Heart right ventricle (tissue), 16 donors: ENCODE data around the gene FTSJ1. TPM values are rescaled to one million over a fixed set of nuclear protein-coding genes. Genes with fewer than 3 reads are reported as not detected.
A peak's percentile ranks its signal among the peaks of the same experiment; 100 is the strongest.

Experiments used
- ATAC-seq, 8 donors: fragments of 200-7000 bp; cut with Tn5 transposase; one replicate each; pipeline ENCODE4 v1.9.1; 2020; ENCODE audit warnings: mild to moderate bottlenecking in 8 of 8, moderate library complexity in 8 of 8, moderate number of reproducible peaks in 1 of 8
- DNase-seq, 2 donors: peaks; one replicate each; pipeline ENCODE4 v3.0.0-alpha.2; 2020
- H3K27ac ChIP-seq, 10 donors: fragments of 200-600 bp; sonication (generic) in 2 of 10; one replicate each; pipeline versions ENCODE4 v1.5.0 to v1.8.0; 2020 to 2022; ENCODE audit warnings: mild to moderate bottlenecking in 3 of 10
- H3K27me3 ChIP-seq, 7 donors: fragments of 200-600 bp; one replicate each; pipeline ENCODE4 v1.8.0; 2021 to 2022; ENCODE audit warnings: mild to moderate bottlenecking in 2 of 7
- H3K36me3 ChIP-seq, 9 donors: fragments of 200-600 bp; sonication (generic) in 1 of 9; one replicate each; pipeline versions ENCODE4 v1.5.0 to v1.8.0; 2020 to 2022; ENCODE audit warnings: mild to moderate bottlenecking in 2 of 9
- H3K4me1 ChIP-seq, 9 donors: fragments of 200-600 bp; sonication (generic) in 1 of 9; one replicate each; pipeline versions ENCODE4 v1.5.0 to v1.8.0; 2020 to 2022; ENCODE audit warnings: mild to moderate bottlenecking in 4 of 9
- H3K4me3 ChIP-seq, 10 donors: fragments of 200-600 bp; sonication (generic) in 2 of 10; one replicate each; pipeline versions ENCODE4 v1.5.0 to v1.8.0; 2020 to 2022; ENCODE audit warnings: mild to moderate bottlenecking in 7 of 10, moderate library complexity in 2 of 10
- H3K9me3 ChIP-seq, 11 donors: fragments of 200-600 bp in 10 of 11; sonication (generic) in 2 of 11; one replicate each; pipeline versions ENCODE4 v1.5.0 to v1.8.0; 2013 to 2022; ENCODE audit warnings: mild to moderate bottlenecking in 2 of 11, control low read depth in 1 of 11, moderate library complexity in 1 of 11
- WGBS, 2 donors: extraction: QIAGEN DNeasy Blood & Tissue Kit; methylation state at CpG; one replicate each; pipeline ENCODE4 v1.1.7; 2013; ENCODE audit warnings: inconsistent platforms in 1 of 2; 5-methylcytosine and 5-hydroxymethylcytosine counted together
- intact Hi-C, 10 donors: fragments of 100-400 bp; cut with DNase I; formaldehyde crosslinking; loops; one replicate each; pipeline versions ENCODE4 v1.11.1 to v1.14.2; 2022
- polyA plus RNA-seq, 2 donors: library from polyadenylated mRNA; stranded (reverse); fragments of 200-250 nt; gene quantifications; one replicate each; pipeline ENCODE4 v1.2.3, GENCODE V29; 2013
- total RNA-seq, 10 donors: library from RNA; stranded (reverse); fragmentation: NEBNext Ultra II Directional in 3 of 10; extraction: Animal tissue kit (Norgen Biotek cat#: 25700) in 3 of 10; gene quantifications; one replicate each; pipeline versions ENCODE4 v1.2.1 to v1.2.4, GENCODE V29; 2021 to 2023
- TF ChIP-seq, protein P1 (sequence below), 9 donors: fragments of 200-600 bp; sonication (generic) in 2 of 9; IDR thresholded peaks; one replicate each; pipeline versions ENCODE4 v1.5.0 to v1.8.0; 2021 to 2022; ENCODE audit warnings: antibody characterized with exemption in 9 of 9, mild to moderate bottlenecking in 5 of 9, moderate library complexity in 1 of 9
- donor health status: Arrhythmogenic right ventricular cardiomyopathy.
- donor health status: ischemic (EF 13 %, LVEDD 7.1; RV severe dilation, severe dysfunction).
- donor health status: healthy with polysubstance abuse.
- donor health status: DM: no; HTN: yes; CAD: no.
- donor health status: DM: no; HTN: no; CAD: no.
- donor health status: ischemic (EF 25% LVEDD 6.9; RV normal size, moderate dysfunction).
- donor health status: ischemic (EF 25% LVEDD 5.7; RV mildly dilated, moderate dysfunction).
- donor health status: healthy.
- donor health status: DM: yes; HTN: yes; CAD: no.
- donor health status: Ischemic cardiomyopathy.
- donor health status: ischemic (EF 35%, LVEDD 5.7; RV mildly dilated, moderate dysfunction).
- donor health status: nonischemic (EF 11% LVEDD 7.7; RV severe dilation, severe dysfunction).
- donor health status: DM: yes; HTN: yes; CAD: no.
- donor health status: PGD.
- donor health status: ischemic (EF 29% LVEDD 5.4; RV normal size, mild dysfunction).
- donor health status: nonischemic (EF 23%, LVEDD 6.1; RV moderate dilation, normal function).

FTSJ1 gene
- total and polyA plus RNA-seq, 12 donors: 11.6 to 46.1 (median 14.9) TPM

DNA sequence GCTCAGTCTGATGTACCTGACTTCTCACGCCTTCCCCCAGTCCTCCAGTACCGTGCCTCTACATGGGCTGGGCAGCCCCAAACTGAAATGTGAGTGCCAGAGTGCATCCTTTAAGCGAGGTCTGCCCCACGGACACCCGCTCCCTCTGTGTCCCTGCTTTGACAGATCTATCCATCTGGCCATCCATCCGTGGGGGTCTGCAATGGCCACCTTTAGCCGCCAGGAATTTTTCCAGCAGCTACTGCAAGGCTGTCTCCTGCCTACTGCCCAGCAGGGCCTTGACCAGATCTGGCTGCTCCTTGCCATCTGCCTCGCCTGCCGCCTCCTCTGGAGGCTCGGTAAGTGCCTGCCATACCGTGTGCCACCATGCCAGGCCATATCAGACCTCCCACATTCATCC is 33.6 kb downstream of the FTSJ1 start:
- no peak for DNase-seq

GRCh38 chrX:48511560-48511959 is 35.6 kb downstream of the FTSJ1 start:
- ATAC-seq: no peak
- Histone ChIP-seq H3K27me3 (no peaks in the 10 kb centered on the region), H3K36me3 (peaks cover 0 to 24% (median 0%) of the 10 kb centered on the region in 9 donors), H3K4me1 (peaks cover 0 to 10% (median 5%) of the 10 kb centered on the region in 9 donors), H3K9me3 (no peaks in the 10 kb centered on the region), H3K4me3 (no peak overlapping the region), H3K27ac (no peak overlapping the region)
- intact Hi-C loops: no loop called here
- WGBS, 2 donors: 77 to 79% methylated on average over 3 to 4 of the region's 4 CpGs
- TF ChIP-seq, protein P1, sequence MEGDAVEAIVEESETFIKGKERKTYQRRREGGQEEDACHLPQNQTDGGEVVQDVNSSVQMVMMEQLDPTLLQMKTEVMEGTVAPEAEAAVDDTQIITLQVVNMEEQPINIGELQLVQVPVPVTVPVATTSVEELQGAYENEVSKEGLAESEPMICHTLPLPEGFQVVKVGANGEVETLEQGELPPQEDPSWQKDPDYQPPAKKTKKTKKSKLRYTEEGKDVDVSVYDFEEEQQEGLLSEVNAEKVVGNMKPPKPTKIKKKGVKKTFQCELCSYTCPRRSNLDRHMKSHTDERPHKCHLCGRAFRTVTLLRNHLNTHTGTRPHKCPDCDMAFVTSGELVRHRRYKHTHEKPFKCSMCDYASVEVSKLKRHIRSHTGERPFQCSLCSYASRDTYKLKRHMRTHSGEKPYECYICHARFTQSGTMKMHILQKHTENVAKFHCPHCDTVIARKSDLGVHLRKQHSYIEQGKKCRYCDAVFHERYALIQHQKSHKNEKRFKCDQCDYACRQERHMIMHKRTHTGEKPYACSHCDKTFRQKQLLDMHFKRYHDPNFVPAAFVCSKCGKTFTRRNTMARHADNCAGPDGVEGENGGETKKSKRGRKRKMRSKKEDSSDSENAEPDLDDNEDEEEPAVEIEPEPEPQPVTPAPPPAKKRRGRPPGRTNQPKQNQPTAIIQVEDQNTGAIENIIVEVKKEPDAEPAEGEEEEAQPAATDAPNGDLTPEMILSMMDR (IDR thresholded peaks at IDR 0.05): peak in 5 of 9 donors; percentile 18 to 43 (median 29)
- DNase-seq: no peak

More for the DNA sequence above, 33.6 kb downstream of the FTSJ1 start:
- intact Hi-C loops: loop anchor here in 1 of 10 donors (10.0 kb wide), 1 partner anchor 65 kb away; the partner anchor contains the start of gene RBM3
- 65 to 73% methylated on average over 11 of the region's 11 CpGs for WGBS, 2 donors
- Histone ChIP-seq H3K4me3 (peak overlapping the region; percentile 32 to 90 (median 72)), H3K27ac (no peak overlapping the region), H3K4me1 (peaks cover 0 to 10% (median 5%) of the 10 kb centered on the region in 9 donors), H3K9me3 (no peaks in the 10 kb centered on the region), H3K27me3 (no peaks in the 10 kb centered on the region), H3K36me3 (peaks cover 0 to 16% (median 0%) of the 10 kb centered on the region in 9 donors)
- ATAC-seq: no peak
- TF ChIP-seq, protein P1 (IDR thresholded peaks at IDR 0.05): no peak

- DNase-seq: no peak
- intact Hi-C loops: no loop called here
- no peaks in the 10 kb centered on the region for H3K27me3 ChIP-seq
- WGBS, 2 donors: 95 to 97% methylated on average over 20 of the region's 20 CpGs
- H3K9me3 ChIP-seq: no peaks in the 10 kb centered on the region
- ATAC-seq: no peak
- TF ChIP-seq, protein P1 (IDR thresholded peaks at IDR 0.05): no peak
- H3K4me1 ChIP-seq: peaks cover 0 to 10% (median 5%) of the 10 kb centered on the region in 9 donors
- peaks cover 0 to 27% (median 0%) of the 10 kb centered on the region in 9 donors for H3K36me3 ChIP-seq
- H3K27ac ChIP-seq: no peak overlapping the region
- no peak overlapping the region for H3K4me3 ChIP-seq
Measured at GRCh38 chrX:48512371-48512935, 36.5 kb downstream of the FTSJ1 start.

- WGBS, 2 donors: 66 to 78% methylated on average over 4 of the region's 4 CpGs
- intact Hi-C loops: no loop called here
Measured at GRCh38 chrX:48513670-48514069, 37.7 kb downstream of the FTSJ1 start.

More at GRCh38 chrX:48513670-48514069, 37.7 kb downstream of the FTSJ1 start:
- DNase-seq (no peak), ATAC-seq (peak in 1 of 8 donors; percentile 10)
- Histone ChIP-seq H3K27ac (peak overlapping the region in 1 of 10 donors; percentile 7), H3K4me1 (peaks cover 0 to 6% (median 5%) of the 10 kb centered on the region in 9 donors), H3K27me3 (no peaks in the 10 kb centered on the region), H3K9me3 (no peaks in the 10 kb centered on the region), H3K36me3 (peaks cover 0 to 27% (median 0%) of the 10 kb centered on the region in 9 donors), H3K4me3 (no peak overlapping the region)
- TF ChIP-seq, protein P1 (IDR thresholded peaks at IDR 0.05): no peak
